Measurements from ENCODE around the gene GATAD2A.

Gene GATAD2A

DNA sequence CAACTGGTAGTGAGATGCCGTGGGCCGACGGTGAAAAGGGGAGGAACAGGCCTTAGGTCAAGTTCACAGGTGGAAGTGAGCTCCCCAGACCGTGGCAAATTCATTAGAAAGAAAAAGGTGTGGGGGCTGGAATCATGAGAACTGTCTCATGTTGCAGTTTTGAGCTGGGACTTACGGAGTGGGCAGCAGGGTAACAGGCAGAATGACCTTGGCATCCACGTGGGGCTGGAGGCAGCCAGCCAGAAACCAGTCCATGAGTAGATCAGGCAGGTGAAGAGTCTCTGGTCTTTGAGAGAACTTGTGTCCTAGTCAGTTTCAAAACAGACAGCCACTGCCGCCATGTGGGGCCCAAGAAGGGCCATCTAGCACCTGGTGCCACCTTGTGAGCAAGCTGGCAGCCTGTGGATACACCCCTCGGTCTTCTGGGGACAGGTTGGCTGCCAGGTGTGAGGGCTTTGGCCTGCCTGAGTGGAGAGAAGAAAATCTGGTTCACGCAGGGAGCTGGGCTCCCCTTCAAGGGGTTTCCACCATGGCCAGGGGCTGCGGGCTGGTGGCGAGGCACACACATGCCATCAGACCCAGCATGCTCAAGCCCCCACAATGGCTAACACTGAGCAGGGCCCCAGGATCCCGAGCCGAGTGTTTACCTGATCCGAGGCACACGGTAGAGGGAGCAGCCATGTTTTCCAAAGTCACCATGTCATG is 86.0 kb downstream of the GATAD2A start:
- DNase-seq = no peak

DNA sequence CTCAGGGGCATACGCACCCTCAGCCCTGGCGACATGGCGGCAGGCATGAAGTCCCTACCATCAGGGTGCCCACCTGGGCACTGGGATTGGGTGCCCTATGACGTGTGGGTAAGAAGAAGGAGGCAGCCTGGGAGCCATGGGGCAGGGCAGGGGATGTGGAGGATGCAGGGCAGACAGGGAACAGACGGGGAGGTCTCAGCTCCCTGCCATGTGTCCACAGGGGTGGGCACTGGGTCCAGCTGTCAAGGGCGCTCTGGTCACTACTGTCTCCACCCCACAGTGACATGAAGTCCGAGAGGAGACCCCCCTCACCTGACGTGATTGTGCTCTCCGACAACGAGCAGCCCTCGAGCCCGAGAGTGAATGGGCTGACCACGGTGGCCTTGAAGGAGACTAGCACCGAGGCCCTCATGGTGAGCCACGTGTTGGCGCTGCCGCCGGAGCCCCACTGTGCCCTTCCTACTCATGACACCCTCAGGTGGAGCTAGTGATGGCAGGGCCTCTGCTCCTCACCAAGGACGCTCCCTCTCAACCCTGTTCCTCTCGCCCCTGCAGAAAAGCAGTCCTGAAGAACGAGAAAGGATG is 86.6 kb downstream of the GATAD2A start:
- DNase-seq = no peak

DNA sequence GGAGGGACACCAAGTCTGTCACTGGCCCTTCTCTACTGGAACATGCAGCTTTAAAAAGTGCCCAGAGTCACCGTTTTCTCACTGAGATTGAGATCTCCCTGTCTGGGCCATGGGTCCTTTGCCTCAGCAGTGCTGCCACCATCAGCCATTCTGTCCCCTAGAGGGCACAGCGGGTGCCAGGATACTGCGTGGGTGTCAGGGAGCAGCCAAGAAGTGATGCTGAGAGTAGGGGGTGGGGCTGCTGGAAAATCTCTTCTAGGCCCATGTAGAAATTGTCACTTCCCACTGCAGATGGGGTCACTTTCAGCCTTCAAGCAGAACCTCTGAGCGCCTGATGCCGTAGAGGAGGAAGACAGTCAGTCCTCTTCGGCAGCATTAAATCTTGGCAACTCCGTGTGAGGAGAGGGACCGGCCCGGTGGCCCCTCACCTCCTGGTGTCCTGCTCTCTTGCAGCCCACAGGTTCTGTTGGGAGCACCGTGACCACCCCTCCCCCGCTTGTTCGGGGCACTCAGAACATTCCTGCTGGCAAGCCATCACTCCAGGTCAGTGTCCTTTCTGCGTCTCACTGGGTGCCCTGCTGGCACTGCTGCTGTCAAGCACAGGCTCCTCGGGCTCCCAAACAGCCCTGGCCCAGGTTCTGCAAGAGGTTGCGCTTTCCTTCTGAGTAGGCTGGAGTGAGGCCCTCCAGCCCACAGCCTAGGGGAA is 88.5 kb downstream of the GATAD2A start:
- DNase-seq = no peak

DNA sequence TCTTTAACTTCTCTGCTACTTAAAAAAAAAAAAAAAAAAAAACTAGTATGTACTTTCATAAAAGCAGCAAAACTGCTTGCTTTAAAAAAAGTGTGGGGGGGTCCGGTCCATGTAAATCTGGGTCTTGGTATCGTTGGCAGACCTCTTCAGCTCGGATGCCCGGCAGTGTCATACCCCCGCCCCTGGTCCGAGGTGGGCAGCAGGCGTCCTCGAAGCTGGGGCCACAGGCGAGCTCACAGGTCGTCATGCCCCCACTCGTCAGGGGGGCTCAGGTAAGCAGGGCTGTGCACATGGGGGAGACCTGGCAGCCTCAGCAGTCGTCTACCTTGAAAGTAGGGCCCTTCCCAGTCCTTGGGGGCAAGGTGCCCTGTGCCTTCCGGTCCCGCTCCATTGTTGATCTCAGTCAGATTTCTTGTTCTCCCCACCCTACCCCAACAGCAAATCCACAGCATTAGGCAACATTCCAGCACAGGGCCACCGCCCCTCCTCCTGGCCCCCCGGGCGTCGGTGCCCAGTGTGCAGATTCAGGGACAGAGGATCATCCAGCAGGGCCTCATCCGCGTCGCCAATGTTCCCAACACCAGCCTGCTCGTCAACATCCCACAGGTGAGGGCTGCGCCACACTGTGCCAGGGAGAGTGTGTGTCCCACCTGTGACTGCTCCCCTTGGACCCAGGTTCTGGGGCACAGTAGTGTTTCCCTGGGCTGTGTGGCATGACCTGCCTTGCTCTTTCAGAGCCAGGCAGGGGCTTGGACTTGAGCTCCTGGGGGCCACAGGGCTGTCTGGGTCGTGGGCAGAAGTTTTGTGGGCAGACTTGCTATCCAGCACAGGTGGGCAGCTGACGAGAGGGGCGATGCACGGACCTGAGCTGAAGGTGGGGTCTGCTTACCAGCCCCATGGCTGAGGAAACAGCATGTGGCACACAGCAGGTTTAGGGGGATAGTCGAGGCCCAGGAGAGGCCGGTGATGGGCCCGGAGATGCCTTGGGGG is 90.4 kb downstream of the GATAD2A start:
- no peak for DNase-seq

GRCh38 chr19:19498255-19498991 is 92.9 kb downstream of the GATAD2A start:
- no peak for DNase-seq

DNA sequence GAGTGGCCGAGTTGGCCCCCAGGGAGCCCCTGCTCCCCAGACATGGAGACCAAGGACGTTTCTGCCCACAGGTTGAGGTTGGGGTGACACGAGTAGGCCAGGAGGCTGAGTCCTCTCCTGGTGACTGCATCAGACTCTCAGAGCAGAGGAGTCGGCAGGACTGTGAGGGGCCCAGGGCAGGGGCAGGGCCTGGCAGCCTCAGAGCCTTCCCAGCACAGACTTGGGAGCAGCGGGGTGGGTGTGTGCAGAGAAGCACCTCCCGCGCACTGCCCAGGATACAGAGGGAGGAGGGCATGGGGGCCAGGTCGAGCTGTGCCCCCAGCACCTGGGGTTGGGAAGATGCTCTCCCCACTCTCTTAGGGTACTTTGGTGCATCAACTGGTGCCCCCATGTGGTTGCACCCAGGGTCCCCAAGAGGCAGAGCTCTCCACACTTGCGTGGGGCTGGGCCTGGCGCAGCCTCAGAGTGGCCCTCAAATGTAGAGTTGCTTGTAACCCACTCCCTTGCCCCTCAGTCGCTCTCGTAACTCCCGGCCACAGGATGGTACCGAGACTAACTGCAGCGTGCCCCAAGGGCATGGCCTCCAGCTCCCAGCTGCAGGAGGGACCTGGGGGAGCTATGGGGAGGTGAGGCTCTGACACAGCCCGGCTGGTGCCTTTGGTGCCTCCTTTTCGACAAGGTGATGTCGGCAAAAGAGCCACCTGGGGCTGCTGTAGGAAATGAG is 94.0 kb downstream of the GATAD2A start:
- DNase-seq = no peak

GRCh38 chr19:19500975-19501644 is 95.6 kb downstream of the GATAD2A start:
- no peak for DNase-seq

- no peak for DNase-seq
These were observed 96.3 kb downstream of the GATAD2A start for GRCh38 chr19:19501798-19502197.

GRCh38 chr19:19502281-19502680 is 96.8 kb downstream of the GATAD2A start:
- DNase-seq = no peak

GRCh38 chr19:19502808-19503602 is 97.5 kb downstream of the GATAD2A start:
- DNase-seq = peak; percentile 15

DNA sequence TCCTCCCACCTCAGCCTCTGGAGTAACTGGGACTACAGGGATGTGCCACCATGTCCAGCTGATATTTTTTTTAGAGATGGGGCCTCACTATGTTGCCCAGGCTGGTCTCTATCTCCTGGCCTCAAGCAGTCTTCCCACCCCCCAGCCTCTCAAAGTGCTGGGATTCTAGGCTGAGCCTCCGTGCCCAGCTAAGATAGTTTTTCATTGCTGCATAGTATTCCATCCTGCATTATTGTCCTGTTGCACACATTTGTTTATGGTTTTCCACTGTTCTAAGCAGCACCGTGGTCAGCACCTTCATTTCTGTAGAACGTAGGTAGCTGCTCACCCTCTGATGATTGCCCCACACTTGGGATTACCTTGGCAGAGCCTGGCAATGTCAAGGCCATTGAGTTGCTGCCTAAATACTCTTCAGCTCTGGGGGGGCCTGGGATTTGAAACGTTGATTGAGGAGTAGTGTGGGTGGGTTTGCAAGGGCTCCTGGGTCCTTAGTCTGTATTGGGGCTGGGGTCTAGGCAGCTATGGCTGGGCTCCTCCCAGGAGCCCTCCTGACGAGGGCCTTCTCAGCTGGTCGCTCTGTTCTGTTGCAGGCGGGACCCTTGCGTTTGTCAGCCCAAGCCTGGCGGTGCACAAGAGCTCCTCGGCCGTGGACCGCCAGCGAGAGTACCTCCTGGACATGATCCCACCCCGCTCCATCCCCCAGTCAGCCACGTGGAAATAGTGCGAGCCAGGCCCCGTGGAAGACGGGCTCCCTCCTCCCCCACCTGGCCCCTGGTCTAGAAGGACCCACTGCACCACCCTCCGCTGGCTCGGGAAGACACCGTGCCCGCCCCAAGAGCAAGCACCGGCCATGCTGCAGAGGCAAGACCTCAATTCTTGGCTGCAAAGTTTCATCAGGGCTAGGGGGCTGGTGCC is 99.5 kb downstream of the GATAD2A start:
- no peak for DNase-seq

DNA sequence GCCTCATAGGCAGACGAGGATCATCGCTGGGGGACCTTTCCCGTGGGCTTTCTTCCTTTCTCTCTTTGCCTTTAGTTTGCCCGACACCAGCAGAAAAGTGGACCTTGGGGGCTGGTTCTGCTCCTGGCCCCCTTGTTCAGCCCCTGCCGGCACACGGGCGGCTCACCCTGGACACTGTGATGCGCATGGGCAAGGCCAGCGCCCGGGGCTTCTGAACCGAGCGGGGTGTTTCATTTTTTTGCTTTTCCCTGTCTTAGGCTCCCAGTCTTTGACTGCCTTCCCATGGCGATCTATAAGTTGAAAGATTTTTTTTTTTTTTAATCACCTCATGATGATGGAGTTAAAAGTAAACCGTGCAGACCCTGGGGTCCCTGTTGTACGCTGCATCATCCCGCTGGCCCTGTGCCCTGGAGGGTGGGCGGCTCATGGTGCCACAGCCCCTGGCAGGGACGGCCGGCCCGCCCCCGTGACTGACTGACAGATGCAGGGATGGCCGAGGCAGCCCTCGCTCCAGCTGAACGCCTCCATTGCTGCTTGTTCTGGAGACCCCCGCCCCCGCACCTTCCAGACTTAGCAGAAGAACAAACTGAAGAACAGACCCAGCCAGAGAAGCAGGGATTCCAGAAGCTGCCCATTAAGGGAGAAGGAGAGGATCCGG is 100.3 kb downstream of the GATAD2A start:
- DNase-seq = no peak

DNA sequence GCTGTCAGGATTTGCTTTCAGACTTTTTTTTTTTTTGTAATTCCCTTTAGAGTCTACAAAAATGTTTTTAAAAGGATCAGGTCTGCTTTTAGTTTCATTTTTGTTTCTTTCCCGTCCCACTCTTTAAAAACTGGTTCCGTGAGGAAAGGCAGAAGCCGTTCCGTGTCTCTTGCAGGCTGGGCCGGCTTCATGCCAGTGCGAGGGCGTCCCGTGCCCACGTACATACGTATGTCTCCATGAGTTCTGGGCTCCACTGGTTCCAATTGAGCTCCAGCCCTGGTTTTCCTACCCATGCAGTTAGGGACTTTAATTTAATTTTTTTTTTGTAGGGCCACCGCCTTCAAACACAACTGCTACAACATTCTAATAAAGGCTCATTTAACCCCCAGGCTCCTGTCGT is 101.1 kb downstream of the GATAD2A start:
- DNase-seq = no peak

- DNase-seq = no peak
These were observed 101.9 kb downstream of the GATAD2A start for GRCh38 chr19:19507354-19507753.

DNA sequence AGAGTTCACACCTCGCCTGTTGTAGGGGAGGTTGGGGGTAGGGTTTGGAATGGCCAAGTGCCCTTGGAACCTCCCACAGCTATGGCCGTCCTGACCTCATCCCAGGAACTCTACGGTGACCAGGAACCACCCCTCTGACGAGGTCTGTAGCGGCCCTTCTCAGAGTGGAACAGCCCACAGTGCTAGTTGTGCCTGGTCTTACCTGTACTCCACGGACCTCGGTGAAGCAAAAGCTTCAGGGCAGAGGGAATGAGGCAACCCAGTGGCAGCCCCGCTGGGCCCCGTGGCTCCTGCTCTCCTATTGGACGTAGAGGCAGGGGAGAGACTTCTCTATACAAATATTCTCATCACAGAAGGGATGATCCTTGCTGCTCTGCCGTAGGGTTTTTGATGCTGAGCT is 102.7 kb downstream of the GATAD2A start:
- no peak for DNase-seq

DNA sequence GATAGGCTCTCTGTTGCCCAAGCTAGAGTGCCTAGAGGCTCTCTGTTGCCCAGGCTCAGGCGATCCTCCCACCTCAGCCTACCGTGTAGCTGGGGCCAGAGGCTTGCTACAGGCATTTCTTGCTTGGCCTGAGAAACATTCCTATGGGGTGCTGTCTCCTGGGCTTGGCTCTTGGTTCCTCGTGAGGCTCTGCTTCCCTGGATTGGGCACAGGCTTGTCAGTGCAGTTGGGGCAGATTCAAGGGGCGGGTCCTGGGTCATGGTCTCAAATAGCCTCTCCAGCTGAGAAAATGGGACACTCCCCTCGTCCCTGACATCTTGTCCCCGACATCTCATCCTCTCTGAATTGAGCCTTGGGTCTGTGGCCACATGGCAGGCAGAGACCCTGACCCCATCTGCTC is 105.0 kb downstream of the GATAD2A start:
- no peak for DNase-seq

DNA sequence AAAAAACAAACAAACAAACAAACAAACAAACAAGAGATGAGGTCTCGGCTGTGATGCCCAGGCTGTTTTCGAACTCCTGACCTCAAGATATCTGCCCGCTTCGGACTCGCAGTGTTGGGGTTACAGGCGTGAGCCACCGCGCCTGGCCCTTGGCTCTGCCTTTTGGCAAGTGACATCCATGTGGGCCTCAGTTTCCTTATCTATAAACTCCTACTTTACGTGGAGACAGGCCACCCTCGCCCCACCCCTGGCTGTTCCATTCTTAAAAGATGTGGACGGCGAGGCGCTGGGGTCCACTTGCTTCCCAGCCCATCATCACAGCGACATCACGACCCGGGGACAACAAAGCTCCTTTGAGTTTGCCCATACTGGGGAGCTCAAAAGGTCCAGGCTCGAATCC is 108.2 kb downstream of the GATAD2A start:
- no peak for DNase-seq

DNA sequence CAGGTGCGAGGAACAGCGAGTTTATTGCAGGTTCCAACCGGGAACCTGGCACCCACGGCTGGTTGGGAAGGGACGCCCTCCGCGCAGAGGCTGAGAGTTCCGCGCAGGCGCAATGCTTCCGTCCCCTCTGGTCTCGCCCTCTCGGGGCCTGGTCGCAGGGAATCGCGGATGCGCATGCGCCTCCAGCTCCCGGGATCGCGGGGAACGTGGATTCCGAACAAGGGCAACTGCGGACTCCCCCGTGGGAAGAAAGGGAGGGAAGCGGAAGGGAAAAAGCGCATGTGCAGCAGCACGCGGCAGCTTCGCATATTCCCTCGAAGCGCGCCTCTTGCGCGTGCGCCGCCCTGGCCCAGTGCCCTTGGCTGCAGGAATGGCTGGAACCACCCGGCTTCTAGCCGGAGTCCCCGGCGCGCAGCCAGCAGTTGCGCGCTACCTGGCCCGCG is 108.8 kb downstream of the GATAD2A start:
- DNase-seq = no peak
